Measurements from ENCODE around the gene GRID2.

DNA sequence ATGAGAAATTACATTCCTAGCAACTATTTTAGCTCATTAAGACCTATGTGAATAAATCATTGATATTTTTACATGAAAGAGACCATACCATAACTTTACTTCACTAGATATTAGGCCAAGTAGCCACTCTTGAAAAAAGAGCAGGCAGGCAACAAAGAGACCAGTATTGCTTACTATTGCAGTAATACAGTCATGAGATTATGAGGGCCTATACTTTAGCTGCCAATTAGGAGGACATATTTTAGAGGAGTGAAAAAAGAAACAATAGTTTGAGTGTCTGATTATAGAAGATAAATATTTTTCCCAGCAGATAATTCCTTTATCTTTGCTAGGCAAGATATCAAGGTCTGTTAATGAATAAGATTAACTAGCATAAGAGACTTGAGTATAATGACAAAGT lies 739.0 kb downstream of the GRID2 start:
- TF ChIP-seq, protein P1, sequence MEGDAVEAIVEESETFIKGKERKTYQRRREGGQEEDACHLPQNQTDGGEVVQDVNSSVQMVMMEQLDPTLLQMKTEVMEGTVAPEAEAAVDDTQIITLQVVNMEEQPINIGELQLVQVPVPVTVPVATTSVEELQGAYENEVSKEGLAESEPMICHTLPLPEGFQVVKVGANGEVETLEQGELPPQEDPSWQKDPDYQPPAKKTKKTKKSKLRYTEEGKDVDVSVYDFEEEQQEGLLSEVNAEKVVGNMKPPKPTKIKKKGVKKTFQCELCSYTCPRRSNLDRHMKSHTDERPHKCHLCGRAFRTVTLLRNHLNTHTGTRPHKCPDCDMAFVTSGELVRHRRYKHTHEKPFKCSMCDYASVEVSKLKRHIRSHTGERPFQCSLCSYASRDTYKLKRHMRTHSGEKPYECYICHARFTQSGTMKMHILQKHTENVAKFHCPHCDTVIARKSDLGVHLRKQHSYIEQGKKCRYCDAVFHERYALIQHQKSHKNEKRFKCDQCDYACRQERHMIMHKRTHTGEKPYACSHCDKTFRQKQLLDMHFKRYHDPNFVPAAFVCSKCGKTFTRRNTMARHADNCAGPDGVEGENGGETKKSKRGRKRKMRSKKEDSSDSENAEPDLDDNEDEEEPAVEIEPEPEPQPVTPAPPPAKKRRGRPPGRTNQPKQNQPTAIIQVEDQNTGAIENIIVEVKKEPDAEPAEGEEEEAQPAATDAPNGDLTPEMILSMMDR (IDR thresholded peaks at IDR 0.05) = no peak
- TF ChIP-seq POLR2AphosphoS5 (IDR thresholded peaks at IDR 0.05) = no peak
- no peak for TF ChIP-seq POLR2A (IDR thresholded peaks at IDR 0.05)
- no peak for TF ChIP-seq EP300 (IDR thresholded peaks at IDR 0.05)

All from upper lobe of left lung (tissue), 4 donors.